IMR-90 (cell line): Measurements from ENCODE around the gene NTMT2. TPM values are rescaled to one million over a fixed set of nuclear protein-coding genes. Genes with fewer than 3 reads are reported as not detected.

Experiments
- ATAC-seq: fragments of 200-7000 bp; cut with Tn5 transposase; 2 replicates; pipeline ENCODE4 v1.9.1; 2020; ENCODE audit warnings: low read depth, mild to moderate bottlenecking, moderate library complexity
- BruUV-seq: library from RNA; stranded (reverse); fragments of 400-500 nt; replicated peaks from 2 replicates; lab custom pipeline; 2021; lab: Mats Ljungman, UMichigan
- CTCF ChIA-PET: fragments of 300-600 bp; formaldehyde crosslinking; extraction: SDS; loops from one replicate; lab custom pipeline; 2021; ENCODE audit warnings: antibody characterized with exemption; lab: Yijun Ruan, JAX
- POLR2A ChIA-PET: fragments of 300-600 bp; sonication (Branson Sonifier 250); formaldehyde crosslinking; loops from one replicate; lab custom pipeline; 2022; ENCODE audit warnings: antibody characterized with exemption; ENCODE audit not compliant: unreplicated experiment; lab: Charles Lee
- DNase-seq: peaks from one replicate; pipeline ENCODE4 v3.0.0; 2013
- H2AFZ ChIP-seq: replicated peaks from 2 replicates; pipeline ENCODE3; 2013; ENCODE audit warnings: low read length, mild to moderate bottlenecking; ENCODE audit not compliant: poor library complexity
- H2AK5ac ChIP-seq: 2 replicates; pipeline ENCODE4 v1.6.1; 2013; ENCODE audit warnings: low read depth, low read length, inconsistent platforms
- H2AK9ac ChIP-seq: replicated peaks from 2 replicates; pipeline ENCODE3; 2013; ENCODE audit warnings: mild to moderate bottlenecking, low read depth, low read length, moderate library complexity; ENCODE audit not compliant: poor library complexity
- H2BK120ac ChIP-seq: 2 replicates; pipeline ENCODE4 v1.6.1; 2013; ENCODE audit warnings: low read depth, low read length, inconsistent platforms
- H2BK15ac ChIP-seq: 3 replicates; pipeline ENCODE4 v1.6.1; 2013; ENCODE audit warnings: low read depth, low read length, inconsistent platforms
- H2BK20ac ChIP-seq: 2 replicates; pipeline ENCODE4 v1.6.1; 2013; ENCODE audit warnings: low read depth, mild to moderate bottlenecking, inconsistent platforms, low read length, moderate library complexity
- H2BK5ac ChIP-seq: 2 replicates; pipeline ENCODE4 v1.6.1; 2013; ENCODE audit warnings: mild to moderate bottlenecking, low read depth, low read length, inconsistent platforms; ENCODE audit not compliant: poor library complexity, severe bottlenecking
- H3K14ac ChIP-seq: replicated peaks from 2 replicates; pipeline ENCODE4 v1.6.1; 2013; ENCODE audit warnings: low read depth, low read length, inconsistent platforms
- H3K18ac ChIP-seq: 2 replicates; pipeline ENCODE4 v1.6.1; 2013; ENCODE audit warnings: low read depth, low read length, control low read depth
- H3K23ac ChIP-seq: 2 replicates; pipeline ENCODE4 v1.6.1; 2013; ENCODE audit warnings: low read depth, low read length, inconsistent platforms
- H3K27ac ChIP-seq: 2 replicates; pipeline ENCODE4 v1.5.1; 2013; ENCODE audit warnings: mild to moderate bottlenecking, control low read depth, low read length; ENCODE audit not compliant: insufficient read depth
- H3K27me3 ChIP-seq: 2 replicates; pipeline ENCODE4 v1.6.1; 2013; ENCODE audit warnings: low read length; ENCODE audit not compliant: control insufficient read depth, insufficient read depth
- H3K36me3 ChIP-seq: 2 replicates; pipeline ENCODE4 v1.6.1; 2013; ENCODE audit warnings: low read length, mixed read lengths; ENCODE audit not compliant: control insufficient read depth, insufficient read depth
- H3K4ac ChIP-seq: 2 replicates; pipeline ENCODE4 v1.6.1; 2013; ENCODE audit warnings: low read depth, low read length, inconsistent platforms
- H3K4me1 ChIP-seq: 2 replicates; pipeline ENCODE4 v1.6.1; 2013; ENCODE audit warnings: low read length, mixed read lengths; ENCODE audit not compliant: control insufficient read depth, insufficient read depth
- H3K4me2 ChIP-seq: 2 replicates; pipeline ENCODE4 v1.6.1; 2013; ENCODE audit warnings: low read depth, mild to moderate bottlenecking, control low read depth, low read length, moderate library complexity
- H3K4me3 ChIP-seq: 2 replicates; pipeline ENCODE4 v1.5.1; 2013; ENCODE audit warnings: low read depth, mild to moderate bottlenecking, control low read depth, low read length, moderate library complexity; ENCODE audit not compliant: insufficient read depth
- H3K56ac ChIP-seq: 2 replicates; pipeline ENCODE4 v1.6.1; 2013; ENCODE audit warnings: low read length, inconsistent platforms; ENCODE audit not compliant: insufficient read depth; ENCODE audit errors: extremely low read depth
- H3K79me1 ChIP-seq, 2 experiments: 2 replicates each; pipeline ENCODE4 v1.6.1; 2013; ENCODE audit warnings: low read length in 2 of 2, inconsistent platforms in 1 of 2, low read depth in 1 of 2
- H3K9ac ChIP-seq: 2 replicates; pipeline ENCODE4 v1.6.1; 2013; ENCODE audit warnings: low read depth, low read length, control low read depth
- H3K9me1 ChIP-seq: 2 replicates; pipeline ENCODE4 v1.6.1; 2013; ENCODE audit warnings: low read length, inconsistent platforms; ENCODE audit not compliant: insufficient read depth
- H3K9me3 ChIP-seq: 2 replicates; pipeline ENCODE4 v1.6.1; 2013; ENCODE audit warnings: low read length; ENCODE audit not compliant: control insufficient read depth, insufficient read depth
- H4K20me1 ChIP-seq: 2 replicates; pipeline ENCODE4 v1.6.1; 2013; ENCODE audit warnings: low read length, inconsistent platforms; ENCODE audit not compliant: insufficient read depth
- H4K5ac ChIP-seq: 2 replicates; pipeline ENCODE4 v1.6.1; 2013; ENCODE audit warnings: mild to moderate bottlenecking, low read depth, low read length, control low read depth
- H4K8ac ChIP-seq, 2 experiments: 2 replicates each; pipeline ENCODE4 v1.6.1; 2013; ENCODE audit warnings: low read depth in 2 of 2, low read length in 2 of 2, control low read depth in 1 of 2, inconsistent platforms in 1 of 2
- H4K91ac ChIP-seq: 2 replicates; pipeline ENCODE4 v1.6.1; 2013; ENCODE audit warnings: low read depth, low read length, inconsistent platforms; ENCODE audit not compliant: insufficient read depth
- ELK1 ChIP-seq: fragments of 150-350 bp; IDR thresholded peaks from 2 replicates; pipeline ENCODE4 v1.6.1; 2016; ENCODE audit warnings: low read depth, mild to moderate bottlenecking, low read length, moderate library complexity, borderline replicate concordance
- NFE2L2 ChIP-seq: fragments of 150-350 bp; IDR thresholded peaks from 2 replicates; pipeline ENCODE4 v1.6.1; 2016; ENCODE audit warnings: low read depth, mild to moderate bottlenecking, low read length
- RAD21 ChIP-seq: IDR thresholded peaks from 2 replicates; pipeline ENCODE4 v1.6.1; 2012; ENCODE audit warnings: low read length, improper control_type of control experiment
- USF2 ChIP-seq: fragments of 150-350 bp; IDR thresholded peaks from 2 replicates; pipeline ENCODE4 v1.6.1; 2017; ENCODE audit warnings: mild to moderate bottlenecking, antibody characterized with exemption, low read length, low read depth
- WGBS, 2 experiments: methylation state at CpG; one replicate each; pipeline versions ENCODE4 v1.1.5 to v1.1.7; 2013; ENCODE audit warnings: missing lambda C conversion rate in 2 of 2; ENCODE audit not compliant: insufficient read length in 1 of 2; ENCODE audit errors: extremely low coverage in 2 of 2; 5-methylcytosine and 5-hydroxymethylcytosine counted together
- dilution Hi-C: fragments of 300-500 bp; cut with HindIII; formaldehyde crosslinking; loops from one replicate; pipeline ENCODE4 v1.14.3; 2018; ENCODE audit warnings: low sequenced_read_pairs; ENCODE audit not compliant: unreplicated experiment
- in situ Hi-C: fragments of 300-500 bp; cut with MboI; formaldehyde crosslinking; loops from 3 replicates; pipeline ENCODE4 v1.14.3; 2019; ENCODE audit warnings: low sequenced_read_pairs, inconsistent platforms, mixed read lengths
- intact Hi-C: fragments of 100-400 bp; cut with micrococcal nuclease; formaldehyde crosslinking; loops from 2 replicates; pipeline ENCODE4 v1.10.0; 2022
- polyA plus RNA-seq, 3 experiments: library from polyadenylated mRNA; depleted of rRNA; stranded (reverse); fragments of >200 nt; gene quantifications; 2 replicates each; pipeline ENCODE4 v1.2.3, GENCODE V29; 2012; ENCODE audit warnings: low replicate concordance in 1 of 3
- total RNA-seq: library from RNA; depleted of rRNA; stranded (reverse); fragments of >200 nt; gene quantifications from 2 replicates; pipeline ENCODE4 v1.2.3, GENCODE V29; 2012
- TF ChIP-seq, protein P1 (sequence below): conservative IDR thresholded peaks from 2 replicates; pipeline ENCODE4 v1.5.1; 2012; ENCODE audit warnings: mild to moderate bottlenecking, low read depth, low read length, improper control_type of control experiment

Gene NTMT2
- total and polyA plus RNA-seq, 2 of the 4 experiments (the other 2 are of a cell fraction), result not detected

- Histone ChIP-seq H3K9me3 (peaks cover 2% of the 10 kb centered on the region; the same call in 1 of the 2 replicates), H3K14ac (no peak overlapping the region), H3K9me1 (no peaks in the 10 kb centered on the region), H4K20me1 (no peaks in the 10 kb centered on the region), H2BK5ac (no peak overlapping the region), H2BK120ac (no peak overlapping the region), H2AK5ac (no peak overlapping the region), H2AFZ (no peak overlapping the region), H2AK9ac (no peak overlapping the region), H3K4me1 (peaks cover 3% of the 10 kb centered on the region; the same call in 1 of the 2 replicates), H4K8ac (no peak overlapping the region), H4K91ac (no peak overlapping the region), H2BK15ac (no peak overlapping the region), H3K27me3 (no peaks in the 10 kb centered on the region; the same call in 1 of the 2 replicates), H3K4me2 (no peak overlapping the region), H3K23ac (no peak overlapping the region), H3K4ac (no peak overlapping the region), H4K5ac (no peak overlapping the region), H2BK20ac (no peak overlapping the region), H3K79me1 (no peaks in the 10 kb centered on the region), H3K36me3 (no peaks in the 10 kb centered on the region), H3K9ac (no peak overlapping the region), H3K18ac (no peak overlapping the region), H3K56ac (no peak overlapping the region), H3K27ac (no peak overlapping the region), H3K4me3 (no peak overlapping the region)
- no TSS peak for BruUV-seq
- ChIA-PET CTCF (no interaction called here), POLR2A (no interaction called here)
- no CpG with 5 or more reads among the region's 1 CpG for WGBS, 2 experiments
- dilution Hi-C loops, result no loop called here
- DNase-seq (no peak), ATAC-seq (no peak)
- TF ChIP-seq, protein P1, sequence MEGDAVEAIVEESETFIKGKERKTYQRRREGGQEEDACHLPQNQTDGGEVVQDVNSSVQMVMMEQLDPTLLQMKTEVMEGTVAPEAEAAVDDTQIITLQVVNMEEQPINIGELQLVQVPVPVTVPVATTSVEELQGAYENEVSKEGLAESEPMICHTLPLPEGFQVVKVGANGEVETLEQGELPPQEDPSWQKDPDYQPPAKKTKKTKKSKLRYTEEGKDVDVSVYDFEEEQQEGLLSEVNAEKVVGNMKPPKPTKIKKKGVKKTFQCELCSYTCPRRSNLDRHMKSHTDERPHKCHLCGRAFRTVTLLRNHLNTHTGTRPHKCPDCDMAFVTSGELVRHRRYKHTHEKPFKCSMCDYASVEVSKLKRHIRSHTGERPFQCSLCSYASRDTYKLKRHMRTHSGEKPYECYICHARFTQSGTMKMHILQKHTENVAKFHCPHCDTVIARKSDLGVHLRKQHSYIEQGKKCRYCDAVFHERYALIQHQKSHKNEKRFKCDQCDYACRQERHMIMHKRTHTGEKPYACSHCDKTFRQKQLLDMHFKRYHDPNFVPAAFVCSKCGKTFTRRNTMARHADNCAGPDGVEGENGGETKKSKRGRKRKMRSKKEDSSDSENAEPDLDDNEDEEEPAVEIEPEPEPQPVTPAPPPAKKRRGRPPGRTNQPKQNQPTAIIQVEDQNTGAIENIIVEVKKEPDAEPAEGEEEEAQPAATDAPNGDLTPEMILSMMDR, result no peak
- TF ChIP-seq RAD21 (no peak), USF2 (no peak), ELK1 (no peak), NFE2L2 (no peak)
- intact Hi-C loops, result no loop called here
- in situ Hi-C loops, result no loop called here
These were observed 48.7 kb downstream of the NTMT2 start for GRCh38 chr1:170194451-170194850.
